GM23338 (cell line): ENCODE measurements around the gene CDH4. TPM values are rescaled to one million over a fixed set of nuclear protein-coding genes. Genes with fewer than 3 reads are reported as not detected.

Experiments
- ATAC-seq: fragments of 200-7000 bp; cut with Tn5 transposase; 3 replicates; pipeline ENCODE4 v1.9.1; 2020
- DNase-seq: peaks from one replicate; pipeline ENCODE4 v3.0.0-alpha.2; 2015; ENCODE audit warnings: low spot score
- H2AFZ ChIP-seq: fragments of 200-600 bp; sonication (generic); 2 replicates; pipeline ENCODE4 v1.8.0; 2016; ENCODE audit warnings: antibody characterized with exemption, mild to moderate bottlenecking, moderate library complexity
- H3F3A ChIP-seq: fragments of 200-600 bp; sonication (generic); replicated peaks from 2 replicates; pipeline ENCODE4 v1.8.0; 2017; ENCODE audit warnings: antibody characterized with exemption, mixed run types, low read depth
- H3K27ac ChIP-seq: fragments of 200-600 bp; sonication (generic); 2 replicates; pipeline ENCODE4 v1.6.1; 2016; ENCODE audit warnings: low read depth
- H3K27me3 ChIP-seq: fragments of 200-600 bp; sonication (generic); 2 replicates; pipeline ENCODE4 v1.8.0; 2016; ENCODE audit warnings: mild to moderate bottlenecking, mixed run types, moderate library complexity; ENCODE audit not compliant: insufficient read depth
- H3K36me3 ChIP-seq: fragments of 200-600 bp; sonication (generic); 2 replicates; pipeline ENCODE4 v1.8.0; 2016; ENCODE audit warnings: mild to moderate bottlenecking; ENCODE audit not compliant: insufficient read depth
- H3K4me1 ChIP-seq: fragments of 200-600 bp; sonication (generic); 2 replicates; pipeline ENCODE4 v1.8.0; 2016; ENCODE audit warnings: mild to moderate bottlenecking, moderate library complexity; ENCODE audit not compliant: insufficient read depth
- H3K4me2 ChIP-seq: fragments of 200-600 bp; sonication (generic); 2 replicates; pipeline ENCODE4 v1.7.1; 2017; ENCODE audit warnings: mixed run types
- H3K4me3 ChIP-seq: fragments of 200-600 bp; sonication (generic); 2 replicates; pipeline ENCODE4 v1.6.1; 2016; ENCODE audit warnings: mixed run types
- H3K79me2 ChIP-seq: fragments of 200-600 bp; sonication (generic); replicated peaks from 2 replicates; pipeline ENCODE4 v1.8.0; 2017; ENCODE audit warnings: mild to moderate bottlenecking; ENCODE audit not compliant: insufficient read depth
- H3K9me2 ChIP-seq: fragments of 200-600 bp; sonication (generic); 2 replicates; pipeline ENCODE4 v1.8.0; 2017; ENCODE audit not compliant: insufficient read depth
- H4K20me1 ChIP-seq: fragments of 200-600 bp; sonication (generic); replicated peaks from 2 replicates; pipeline ENCODE4 v1.8.0; 2017; ENCODE audit warnings: mild to moderate bottlenecking; ENCODE audit not compliant: insufficient read depth
- H3K27ac Mint-ChIP-seq: 2 replicates; pipeline ENCODE4 v1.8.0; 2020; ENCODE audit warnings: inconsistent platforms, mild to moderate bottlenecking, moderate library complexity, mixed read lengths
- H3K27me3 Mint-ChIP-seq: 3 replicates; pipeline ENCODE4 v1.8.0; 2022; ENCODE audit warnings: low read depth, mild to moderate bottlenecking, moderate library complexity, mixed read lengths, inconsistent platforms; ENCODE audit not compliant: insufficient read depth, poor library complexity
- H3K36me3 Mint-ChIP-seq: 3 replicates; pipeline ENCODE4 v1.8.0; 2021; ENCODE audit warnings: low read depth, mild to moderate bottlenecking, inconsistent platforms, moderate library complexity, mixed read lengths
- H3K4me1 Mint-ChIP-seq: 3 replicates; pipeline ENCODE4 v1.8.0; 2020; ENCODE audit warnings: mild to moderate bottlenecking, inconsistent platforms, mixed read lengths
- H3K4me3 Mint-ChIP-seq: 3 replicates; pipeline ENCODE4 v1.8.0; 2021; ENCODE audit warnings: moderate library complexity, mild to moderate bottlenecking, inconsistent platforms, mixed read lengths
- H3K9me3 Mint-ChIP-seq: 3 replicates; pipeline ENCODE4 v1.8.0; 2020; ENCODE audit warnings: moderate library complexity, mild to moderate bottlenecking, inconsistent platforms, mixed read lengths
- CREB1 ChIP-seq: fragments of 250-450 bp; sonication (Bioruptor Pico); IDR thresholded peaks from 2 replicates; pipeline ENCODE4 v1.5.0; 2020; ENCODE audit warnings: low read depth, mild to moderate bottlenecking, moderate library complexity
- CTCF ChIP-seq, 2 experiments: fragments of 200-600 bp in 1 of 2; sonication (generic) in 1 of 2; conservative IDR thresholded peaks; 2 replicates each; pipeline versions ENCODE4 v1.5.1 to v1.6.1; 2016 to 2017; ENCODE audit warnings: antibody characterized with exemption in 2 of 2, low read depth in 2 of 2, mild to moderate bottlenecking in 2 of 2, moderate library complexity in 1 of 2
- EZH2 ChIP-seq: fragments of 200-600 bp; sonication (generic); IDR thresholded peaks from one replicate; pipeline ENCODE4 v1.8.0; 2017; ENCODE audit warnings: antibody characterized with exemption, mild to moderate bottlenecking, low read depth; ENCODE audit not compliant: unreplicated experiment
- EZH2phosphoT487 ChIP-seq: fragments of 200-600 bp; sonication (generic); IDR thresholded peaks from one replicate; pipeline ENCODE4 v1.8.1; 2018; ENCODE audit warnings: antibody characterized with exemption; ENCODE audit not compliant: unreplicated experiment
- JUNB ChIP-seq: IDR thresholded peaks from one replicate; pipeline ENCODE4 v1.6.1; 2016; ENCODE audit warnings: antibody characterized with exemption; ENCODE audit not compliant: unreplicated experiment
- NANOG ChIP-seq: IDR thresholded peaks from 2 replicates; pipeline ENCODE4 v1.6.1; 2016; ENCODE audit warnings: antibody characterized with exemption, borderline replicate concordance
- POLR2AphosphoS5 ChIP-seq: IDR thresholded peaks from 2 replicates; pipeline ENCODE4 v1.6.1; 2016; ENCODE audit warnings: antibody characterized with exemption, low read depth
- STAT1 ChIP-seq: IDR thresholded peaks from one replicate; pipeline ENCODE4 v1.6.1; 2016; ENCODE audit warnings: antibody characterized with exemption; ENCODE audit not compliant: unreplicated experiment
- ZNF114 ChIP-seq: fragments of 250-450 bp; sonication (Bioruptor Pico); IDR thresholded peaks from 2 replicates; pipeline ENCODE4 v1.5.0; 2020; ENCODE audit warnings: mild to moderate bottlenecking, moderate library complexity
- ZNF331 ChIP-seq: fragments of 250-450 bp; sonication (Bioruptor Pico); IDR thresholded peaks from 2 replicates; pipeline ENCODE4 v1.5.0; 2020; ENCODE audit warnings: low read depth, mild to moderate bottlenecking, moderate library complexity
- polyA plus RNA-seq: library from polyadenylated mRNA; unstranded; fragments of >200 nt; fragmentation: Nextera tagmentation; extraction: Ambion mirVana; gene quantifications from 2 replicates; pipeline ENCODE4 v1.2.1, GENCODE V29; 2016
- total RNA-seq: library from RNA; depleted of rRNA; stranded (reverse); fragments of >200 nt; shearing (Covaris generic); gene quantifications from 2 replicates; pipeline ENCODE4 v1.2.3, GENCODE V29; 2014
- TF ChIP-seq, protein P1 (sequence below): fragments of 250-450 bp; sonication (Bioruptor Pico); IDR thresholded peaks from 2 replicates; pipeline ENCODE4 v1.5.0; 2020; ENCODE audit warnings: mild to moderate bottlenecking, moderate library complexity

Gene CDH4
- total and polyA plus RNA-seq, 2 experiments from 2014 or later: 1.2 to 4.2 TPM

GRCh38 chr20:61601361-61601760, 349.3 kb downstream of the CDH4 start:
- peaks cover 21% of the 10 kb centered on the region for H3K27me3 Mint-ChIP-seq
- H3K4me3 ChIP-seq: no peak overlapping the region
- no peaks in the 10 kb centered on the region for H3K27me3 ChIP-seq
- ATAC-seq (no peak), DNase-seq (no peak)
- no peak overlapping the region for H3K27ac Mint-ChIP-seq
- H3K4me1 Mint-ChIP-seq: no peaks in the 10 kb centered on the region
- peaks cover 24% of the 10 kb centered on the region for H3K9me3 Mint-ChIP-seq
- 0 out of 2 replicates have a peak, but pooled peaks cover 4% of the 10 kb centered on the region for H3K4me1 ChIP-seq
- H3K36me3 ChIP-seq: no peaks in the 10 kb centered on the region
- no peaks in the 10 kb centered on the region for H3F3A ChIP-seq
- H3K79me2 ChIP-seq: no peaks in the 10 kb centered on the region
- no peak overlapping the region for H3K27ac ChIP-seq
- H4K20me1 ChIP-seq: no peaks in the 10 kb centered on the region
- no peak overlapping the region for H2AFZ ChIP-seq
- H3K9me2 ChIP-seq: no peaks in the 10 kb centered on the region
- TF ChIP-seq, protein P1, sequence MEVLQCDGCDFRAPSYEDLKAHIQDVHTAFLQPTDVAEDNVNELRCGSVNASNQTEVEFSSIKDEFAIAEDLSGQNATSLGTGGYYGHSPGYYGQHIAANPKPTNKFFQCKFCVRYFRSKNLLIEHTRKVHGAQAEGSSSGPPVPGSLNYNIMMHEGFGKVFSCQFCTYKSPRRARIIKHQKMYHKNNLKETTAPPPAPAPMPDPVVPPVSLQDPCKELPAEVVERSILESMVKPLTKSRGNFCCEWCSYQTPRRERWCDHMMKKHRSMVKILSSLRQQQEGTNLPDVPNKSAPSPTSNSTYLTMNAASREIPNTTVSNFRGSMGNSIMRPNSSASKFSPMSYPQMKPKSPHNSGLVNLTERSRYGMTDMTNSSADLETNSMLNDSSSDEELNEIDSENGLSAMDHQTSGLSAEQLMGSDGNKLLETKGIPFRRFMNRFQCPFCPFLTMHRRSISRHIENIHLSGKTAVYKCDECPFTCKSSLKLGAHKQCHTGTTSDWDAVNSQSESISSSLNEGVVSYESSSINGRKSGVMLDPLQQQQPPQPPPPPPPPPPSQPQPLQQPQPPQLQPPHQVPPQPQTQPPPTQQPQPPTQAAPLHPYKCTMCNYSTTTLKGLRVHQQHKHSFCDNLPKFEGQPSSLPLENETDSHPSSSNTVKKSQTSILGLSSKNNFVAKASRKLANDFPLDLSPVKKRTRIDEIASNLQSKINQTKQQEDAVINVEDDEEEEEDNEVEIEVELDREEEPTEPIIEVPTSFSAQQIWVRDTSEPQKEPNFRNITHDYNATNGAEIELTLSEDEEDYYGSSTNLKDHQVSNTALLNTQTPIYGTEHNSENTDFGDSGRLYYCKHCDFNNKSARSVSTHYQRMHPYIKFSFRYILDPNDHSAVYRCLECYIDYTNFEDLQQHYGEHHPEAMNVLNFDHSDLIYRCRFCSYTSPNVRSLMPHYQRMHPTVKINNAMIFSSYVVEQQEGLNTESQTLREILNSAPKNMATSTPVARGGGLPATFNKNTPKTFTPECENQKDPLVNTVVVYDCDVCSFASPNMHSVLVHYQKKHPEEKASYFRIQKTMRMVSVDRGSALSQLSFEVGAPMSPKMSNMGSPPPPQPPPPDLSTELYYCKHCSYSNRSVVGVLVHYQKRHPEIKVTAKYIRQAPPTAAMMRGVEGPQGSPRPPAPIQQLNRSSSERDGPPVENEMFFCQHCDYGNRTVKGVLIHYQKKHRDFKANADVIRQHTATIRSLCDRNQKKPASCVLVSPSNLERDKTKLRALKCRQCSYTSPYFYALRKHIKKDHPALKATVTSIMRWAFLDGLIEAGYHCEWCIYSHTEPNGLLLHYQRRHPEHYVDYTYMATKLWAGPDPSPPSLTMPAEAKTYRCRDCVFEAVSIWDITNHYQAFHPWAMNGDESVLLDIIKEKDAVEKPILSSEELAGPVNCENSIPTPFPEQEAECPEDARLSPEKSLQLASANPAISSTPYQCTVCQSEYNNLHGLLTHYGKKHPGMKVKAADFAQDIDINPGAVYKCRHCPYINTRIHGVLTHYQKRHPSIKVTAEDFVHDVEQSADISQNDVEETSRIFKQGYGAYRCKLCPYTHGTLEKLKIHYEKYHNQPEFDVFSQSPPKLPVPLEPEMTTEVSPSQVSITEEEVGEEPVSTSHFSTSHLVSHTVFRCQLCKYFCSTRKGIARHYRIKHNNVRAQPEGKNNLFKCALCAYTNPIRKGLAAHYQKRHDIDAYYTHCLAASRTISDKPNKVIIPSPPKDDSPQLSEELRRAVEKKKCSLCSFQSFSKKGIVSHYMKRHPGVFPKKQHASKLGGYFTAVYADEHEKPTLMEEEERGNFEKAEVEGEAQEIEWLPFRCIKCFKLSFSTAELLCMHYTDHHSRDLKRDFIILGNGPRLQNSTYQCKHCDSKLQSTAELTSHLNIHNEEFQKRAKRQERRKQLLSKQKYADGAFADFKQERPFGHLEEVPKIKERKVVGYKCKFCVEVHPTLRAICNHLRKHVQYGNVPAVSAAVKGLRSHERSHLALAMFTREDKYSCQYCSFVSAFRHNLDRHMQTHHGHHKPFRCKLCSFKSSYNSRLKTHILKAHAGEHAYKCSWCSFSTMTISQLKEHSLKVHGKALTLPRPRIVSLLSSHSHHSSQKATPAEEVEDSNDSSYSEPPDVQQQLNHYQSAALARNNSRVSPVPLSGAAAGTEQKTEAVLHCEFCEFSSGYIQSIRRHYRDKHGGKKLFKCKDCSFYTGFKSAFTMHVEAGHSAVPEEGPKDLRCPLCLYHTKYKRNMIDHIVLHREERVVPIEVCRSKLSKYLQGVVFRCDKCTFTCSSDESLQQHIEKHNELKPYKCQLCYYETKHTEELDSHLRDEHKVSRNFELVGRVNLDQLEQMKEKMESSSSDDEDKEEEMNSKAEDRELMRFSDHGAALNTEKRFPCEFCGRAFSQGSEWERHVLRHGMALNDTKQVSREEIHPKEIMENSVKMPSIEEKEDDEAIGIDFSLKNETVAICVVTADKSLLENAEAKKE (CRISPR knock-in tag): no peak
- TF ChIP-seq JUNB (no peak), CREB1 (CRISPR knock-in tag) (no peak), ZNF114 (CRISPR knock-in tag) (no peak), ZNF331 (no peak), EZH2phosphoT487 (no peak), POLR2AphosphoS5 (no peak), STAT1 (no peak), EZH2 (no peak), CTCF (conservative IDR thresholded peaks at IDR 0.05; ENCODE audit: low read depth in 2 of 2) (no peak), NANOG (no peak)
- no peak overlapping the region for H3K4me2 ChIP-seq
- H3K4me3 Mint-ChIP-seq: no peak overlapping the region
- H3K36me3 Mint-ChIP-seq: peaks cover 11% of the 10 kb centered on the region
